ENCODE data around the gene FAM209A.

The FAM209A gene

GRCh38 chr20:56574531-56575142, 50.1 kb downstream of the FAM209A start:
- TF ChIP-seq CTCF (IDR thresholded peaks at IDR 0.05; ENCODE audit: borderline replicate concordance, control extremely low read depth, extremely low read depth, insufficient read depth, missing control alignments), result no peak
- DNase-seq (ENCODE audit: low spot score), result no peak
- in situ Hi-C loops (cut with MboI; ENCODE audit: low sequenced_read_pairs, unreplicated experiment), result no loop called here

- no peak for TF ChIP-seq CTCF (IDR thresholded peaks at IDR 0.05; ENCODE audit: borderline replicate concordance, control extremely low read depth, extremely low read depth, insufficient read depth, missing control alignments)
- DNase-seq (ENCODE audit: low spot score), result no peak
- in situ Hi-C loops (cut with MboI; ENCODE audit: low sequenced_read_pairs, unreplicated experiment), result no loop called here
Measured at GRCh38 chr20:56575157-56575556, 50.6 kb downstream of the FAM209A start.
